CD14-positive monocyte (primary cell): ENCODE measurements around the gene DIRAS1. TPM values are rescaled to one million over a fixed set of nuclear protein-coding genes. Genes with fewer than 3 reads are reported as not detected.
"Not testable (repeated sequence)": the region's sequence is repeated elsewhere in the genome, so short reads cannot be mapped to it uniquely, and the experiment has no call there.

ENCODE experiments used
- DNase-seq, 3 donors: peaks; one replicate each; pipeline ENCODE4 v3.0.0-alpha.2; 2011 to 2022
- H2AFZ ChIP-seq: 2 replicates; pipeline ENCODE4 v1.6.0; 2012; ENCODE audit warnings: mild to moderate bottlenecking, low read depth, low read length, inconsistent platforms; ENCODE audit not compliant: insufficient read depth, poor library complexity, severe bottlenecking
- H3K27ac ChIP-seq, 2 donors: 1 replicate in 1 of 2; 2 replicates in 1 of 2; pipeline ENCODE4 v1.5.1; 2012 to 2013; ENCODE audit warnings: low read length in 2 of 2, control low read depth in 1 of 2, inconsistent platforms in 1 of 2, low read depth in 1 of 2, mild to moderate bottlenecking in 1 of 2
- H3K27me3 ChIP-seq, 2 donors: one replicate each; pipeline versions ENCODE4 v1.6.0 to v1.6.1; 2011 to 2013; ENCODE audit warnings: low read length in 2 of 2; ENCODE audit not compliant: control insufficient read depth in 2 of 2, insufficient read depth in 2 of 2
- H3K36me3 ChIP-seq, 2 donors: replicated peaks in 1 of 2; 1 replicate in 1 of 2; 2 replicates in 1 of 2; pipeline versions ENCODE4 v1.5.1 to v1.6.1; 2012 to 2013; ENCODE audit warnings: low read length in 2 of 2, control low read depth in 1 of 2, inconsistent platforms in 1 of 2, mild to moderate bottlenecking in 1 of 2; ENCODE audit not compliant: insufficient read depth in 2 of 2, control insufficient read depth in 1 of 2
- H3K4me1 ChIP-seq, 2 donors: 1 replicate in 1 of 2; 2 replicates in 1 of 2; pipeline versions ENCODE4 v1.5.1 to v1.6.1; 2012 to 2013; ENCODE audit warnings: low read length in 2 of 2, control low read depth in 1 of 2, inconsistent platforms in 1 of 2, mild to moderate bottlenecking in 1 of 2, moderate library complexity in 1 of 2; ENCODE audit not compliant: insufficient read depth in 2 of 2, control insufficient read depth in 1 of 2
- H3K4me2 ChIP-seq: replicated peaks from 2 replicates; pipeline ENCODE3; 2012; ENCODE audit warnings: low read length, moderate library complexity, mild to moderate bottlenecking; ENCODE audit not compliant: poor library complexity, severe bottlenecking; ENCODE audit errors: extremely low read depth
- H3K4me3 ChIP-seq, 3 experiments: fragments of 200-600 bp in 1 of 3; sonication (generic) in 1 of 3; replicated peaks in 1 of 3; 1 replicate in 2 of 3; 2 replicates in 1 of 3; pipeline ENCODE4 v1.5.1; 2011 to 2013; ENCODE audit warnings: low read length in 3 of 3, mild to moderate bottlenecking in 3 of 3, control low read depth in 2 of 3, low read depth in 2 of 3, inconsistent platforms in 1 of 3, moderate library complexity in 1 of 3
- H3K79me2 ChIP-seq: 2 replicates; pipeline ENCODE4 v1.6.0; 2012; ENCODE audit warnings: mild to moderate bottlenecking, control low read depth, inconsistent platforms, low read length, moderate library complexity; ENCODE audit not compliant: insufficient read depth
- H3K9ac ChIP-seq: 2 replicates; pipeline ENCODE4 v1.6.0; 2017; ENCODE audit warnings: low read length, mild to moderate bottlenecking; ENCODE audit not compliant: insufficient read depth, poor library complexity, severe bottlenecking
- H3K9me3 ChIP-seq, 2 donors: replicated peaks in 1 of 2; 1 replicate in 1 of 2; 2 replicates in 1 of 2; pipeline versions ENCODE4 v1.5.1 to v1.6.1; 2012 to 2013; ENCODE audit warnings: low read length in 2 of 2, control low read depth in 1 of 2; ENCODE audit not compliant: control insufficient read depth in 1 of 2, insufficient read depth in 1 of 2
- H4K20me1 ChIP-seq: 2 replicates; pipeline ENCODE4 v1.6.0; 2012; ENCODE audit warnings: mild to moderate bottlenecking, low read length, control low read depth, moderate library complexity; ENCODE audit not compliant: insufficient read depth
- H3K27ac Mint-ChIP-seq, 7 donors: one replicate each; pipeline ENCODE4 v1.8.0; 2020; ENCODE audit warnings: mild to moderate bottlenecking in 7 of 7, mixed read lengths in 7 of 7, moderate library complexity in 6 of 7, inconsistent platforms in 2 of 7
- H3K27me3 Mint-ChIP-seq, 3 donors: one replicate each; pipeline ENCODE4 v1.8.0; 2021 to 2022; ENCODE audit warnings: low read depth in 3 of 3, mild to moderate bottlenecking in 3 of 3, mixed read lengths in 3 of 3, moderate library complexity in 3 of 3, inconsistent platforms in 1 of 3
- H3K36me3 Mint-ChIP-seq, 2 donors: one replicate each; pipeline ENCODE4 v1.8.0; 2020; ENCODE audit warnings: mixed read lengths in 2 of 2, inconsistent platforms in 1 of 2, mild to moderate bottlenecking in 1 of 2
- H3K4me1 Mint-ChIP-seq: one replicate; pipeline ENCODE4 v1.8.0; 2020; ENCODE audit warnings: mild to moderate bottlenecking, mixed read lengths
- H3K4me3 Mint-ChIP-seq, 2 donors: one replicate each; pipeline ENCODE4 v1.8.0; 2020; ENCODE audit warnings: mild to moderate bottlenecking in 2 of 2, mixed read lengths in 2 of 2, moderate library complexity in 1 of 2
- H3K9me3 Mint-ChIP-seq, 7 donors: one replicate each; pipeline ENCODE4 v1.8.0; 2020 to 2022; ENCODE audit warnings: mixed read lengths in 7 of 7, mild to moderate bottlenecking in 6 of 7, moderate library complexity in 6 of 7, inconsistent platforms in 2 of 7
- WGBS: methylation state at CpG from one replicate; pipeline ENCODE4 v1.1.5; 2013; ENCODE audit warnings: missing lambda C conversion rate; ENCODE audit not compliant: insufficient coverage; 5-methylcytosine and 5-hydroxymethylcytosine counted together
- intact Hi-C, 2 donors: fragments of 100-400 bp; cut with micrococcal nuclease; formaldehyde crosslinking; loops; one replicate each; pipeline versions ENCODE4 v1.15.0 to v1.15.1; 2023
- polyA plus RNA-seq, 3 donors: library from polyadenylated mRNA; depleted of rRNA in 1 of 3; unstranded in 2 of 3; stranded (reverse) in 1 of 3; fragments of 300-500 nt in 2 of 3; fragments of >200 nt in 1 of 3; fragmentation: Illumina TruSeq in 2 of 3; gene quantifications; 1 replicate in 2 of 3; 2 replicates in 1 of 3; pipeline ENCODE4 v1.2.3, GENCODE V29; 2012 to 2021
- TF ChIP-seq, protein P1 (sequence below): fragments of 200-600 bp; IDR thresholded peaks from one replicate; pipeline ENCODE4 v1.8.0; 2022; ENCODE audit warnings: antibody characterized with exemption, mild to moderate bottlenecking

Gene DIRAS1
- polyA plus RNA-seq, 3 donors, result 0.04 TPM; not detected in 2

DNA sequence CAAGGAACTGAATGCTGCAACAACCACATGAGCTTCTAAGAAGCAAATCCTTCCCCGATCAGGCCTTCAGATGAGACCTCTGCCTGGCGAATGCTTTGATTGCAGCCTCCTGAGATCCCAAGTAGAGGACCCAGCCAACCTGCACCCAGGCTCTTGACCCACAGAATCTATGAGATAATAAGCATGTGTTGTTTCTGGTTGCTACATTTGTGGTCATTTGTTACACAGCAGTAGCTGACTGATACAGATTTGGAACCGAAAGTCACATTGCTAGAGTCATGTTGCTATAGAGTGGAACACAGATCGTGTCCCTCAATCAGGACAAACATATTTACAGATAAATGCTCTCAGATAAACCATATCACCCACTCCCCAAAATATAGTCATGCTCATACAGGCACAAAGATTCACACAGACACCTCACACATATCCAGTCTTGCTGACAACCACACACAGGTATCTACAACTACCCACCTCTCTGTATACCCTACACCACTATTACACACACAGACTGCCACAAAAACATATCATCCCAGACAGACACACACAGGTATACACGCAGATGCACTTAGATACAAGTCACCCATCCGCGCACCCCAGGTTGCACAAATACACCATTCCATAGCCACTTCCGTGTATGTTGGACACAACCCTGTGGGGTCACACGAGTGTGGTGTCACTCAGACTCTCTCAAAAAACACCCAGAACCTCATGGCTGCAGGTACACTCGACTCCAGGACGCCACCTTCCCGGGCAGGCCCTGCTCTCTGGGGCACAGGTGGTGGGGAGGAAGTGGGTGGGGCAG, 5.5 kb downstream of the DIRAS1 start:
- Histone ChIP-seq H2AFZ (no peak overlapping the region), H4K20me1 (no peaks in the 10 kb centered on the region), H3K9me3 (peaks cover 14 to 21% of the 10 kb centered on the region in 2 donors), H3K27me3 (peaks cover 10 to 16% of the 10 kb centered on the region in 2 donors), H3K4me2 (no peak overlapping the region), H3K79me2 (no peaks in the 10 kb centered on the region), H3K4me1 (peaks cover 3 to 15% of the 10 kb centered on the region in 2 donors), H3K4me3 (no peak overlapping the region), H3K27ac (no peak overlapping the region), H3K36me3 (no peaks in the 10 kb centered on the region), H3K9ac (no peak overlapping the region)
- 94% methylated on average over 7 of the region's 12 CpGs for WGBS
- intact Hi-C loops, result no loop called here
- DNase-seq, result no peak
- no peaks in the 10 kb centered on the region for H3K36me3 Mint-ChIP-seq
- H3K27ac Mint-ChIP-seq, result no peak overlapping the region
- no peak overlapping the region for H3K4me3 Mint-ChIP-seq
- peaks cover 17 to 39% (median 19%) of the 10 kb centered on the region in 3 donors for H3K27me3 Mint-ChIP-seq
- peaks cover 11 to 22% (median 13%) of the 10 kb centered on the region in 7 donors for H3K9me3 Mint-ChIP-seq
- peaks cover 14% of the 10 kb centered on the region for H3K4me1 Mint-ChIP-seq
- TF ChIP-seq, protein P1, sequence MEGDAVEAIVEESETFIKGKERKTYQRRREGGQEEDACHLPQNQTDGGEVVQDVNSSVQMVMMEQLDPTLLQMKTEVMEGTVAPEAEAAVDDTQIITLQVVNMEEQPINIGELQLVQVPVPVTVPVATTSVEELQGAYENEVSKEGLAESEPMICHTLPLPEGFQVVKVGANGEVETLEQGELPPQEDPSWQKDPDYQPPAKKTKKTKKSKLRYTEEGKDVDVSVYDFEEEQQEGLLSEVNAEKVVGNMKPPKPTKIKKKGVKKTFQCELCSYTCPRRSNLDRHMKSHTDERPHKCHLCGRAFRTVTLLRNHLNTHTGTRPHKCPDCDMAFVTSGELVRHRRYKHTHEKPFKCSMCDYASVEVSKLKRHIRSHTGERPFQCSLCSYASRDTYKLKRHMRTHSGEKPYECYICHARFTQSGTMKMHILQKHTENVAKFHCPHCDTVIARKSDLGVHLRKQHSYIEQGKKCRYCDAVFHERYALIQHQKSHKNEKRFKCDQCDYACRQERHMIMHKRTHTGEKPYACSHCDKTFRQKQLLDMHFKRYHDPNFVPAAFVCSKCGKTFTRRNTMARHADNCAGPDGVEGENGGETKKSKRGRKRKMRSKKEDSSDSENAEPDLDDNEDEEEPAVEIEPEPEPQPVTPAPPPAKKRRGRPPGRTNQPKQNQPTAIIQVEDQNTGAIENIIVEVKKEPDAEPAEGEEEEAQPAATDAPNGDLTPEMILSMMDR, result no peak

GRCh38 chr19:2714531-2715269, 6.5 kb downstream of the DIRAS1 start:
- H3K4me1 Mint-ChIP-seq, result peaks cover 15% of the 10 kb centered on the region
- Histone ChIP-seq H4K20me1 (no peaks in the 10 kb centered on the region), H3K9me3 (peaks cover 14% of the 10 kb centered on the region in 2 donors), H3K4me2 (no peak overlapping the region), H3K4me1 (peaks cover 0 to 13% of the 10 kb centered on the region in 2 donors), H3K27ac (no peak overlapping the region), H3K27me3 (peaks cover 3 to 6% of the 10 kb centered on the region in 2 donors), H3K79me2 (no peaks in the 10 kb centered on the region), H3K36me3 (no peaks in the 10 kb centered on the region), H3K9ac (no peak overlapping the region), H3K4me3 (no peak overlapping the region), H2AFZ (no peak overlapping the region)
- H3K4me3 Mint-ChIP-seq, result no peak overlapping the region
- TF ChIP-seq, protein P1, result no peak
- no peak overlapping the region for H3K27ac Mint-ChIP-seq
- WGBS, result 93% methylated on average over 13 of the region's 16 CpGs
- DNase-seq, result no peak
- H3K27me3 Mint-ChIP-seq, result peaks cover 8 to 29% (median 10%) of the 10 kb centered on the region in 3 donors
- peaks cover 10 to 22% (median 13%) of the 10 kb centered on the region in 7 donors for H3K9me3 Mint-ChIP-seq
- H3K36me3 Mint-ChIP-seq, result no peaks in the 10 kb centered on the region
- intact Hi-C loops, result no loop called here

DNA sequence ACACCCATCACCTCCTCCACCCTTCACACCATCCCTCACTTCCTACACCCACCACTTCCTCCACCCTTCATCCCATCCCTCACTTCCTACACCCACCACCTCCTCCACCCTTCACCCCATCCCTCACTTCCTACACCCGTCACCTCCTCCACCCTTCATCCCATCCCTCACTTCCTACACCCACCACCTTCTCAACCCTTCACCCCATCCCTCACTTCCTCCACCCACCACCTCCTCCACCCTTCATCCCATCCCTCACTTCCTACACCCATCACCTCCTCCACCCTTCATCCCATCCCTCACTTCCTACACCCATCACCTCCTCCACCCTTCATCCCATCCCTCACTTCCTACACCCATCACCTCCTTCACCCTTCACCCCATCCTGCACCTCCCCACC, 7.1 kb downstream of the DIRAS1 start:
- Histone ChIP-seq H3K4me1 (peaks cover 0 to 13% of the 10 kb centered on the region in 2 donors), H3K9me3 (peaks cover 14% of the 10 kb centered on the region in 2 donors)
- H3K27ac ChIP-seq, H3K4me3 ChIP-seq, H3K9ac ChIP-seq, H3K27me3 ChIP-seq, DNase-seq, H2AFZ ChIP-seq, H3K79me2 ChIP-seq, H3K36me3 ChIP-seq, H3K4me2 ChIP-seq, H3K27ac Mint-ChIP-seq, H4K20me1 ChIP-seq, H3K4me3 Mint-ChIP-seq, H3K36me3 Mint-ChIP-seq, intact Hi-C loops: not testable (repeated sequence)
- WGBS, result 80% methylated on average over 1 of the region's 1 CpG
- peaks cover 15% of the 10 kb centered on the region for H3K4me1 Mint-ChIP-seq
- H3K27me3 Mint-ChIP-seq, result peaks cover 2 to 23% (median 8%) of the 10 kb centered on the region in 3 donors
- H3K9me3 Mint-ChIP-seq, result peaks cover 10 to 22% (median 13%) of the 10 kb centered on the region in 7 donors
